Skin of body (tissue), 2 donors: ENCODE measurements around the gene C19orf38. TPM values are rescaled to one million over a fixed set of nuclear protein-coding genes. Genes with fewer than 3 reads are reported as not detected.
A peak's percentile ranks its signal among the peaks of the same experiment; 100 is the strongest.

Source experiments
- DNase-seq: peaks from one replicate; lab custom pipeline; 2025; lab: John Stamatoyannopoulos, UW
- total RNA-seq: library from RNA; depleted of rRNA; stranded (reverse); fragments of >200 nt; gene quantifications from one replicate; pipeline ENCODE4 v1.2.3, GENCODE V29; 2014

The C19orf38 gene
- total RNA-seq, result 3.6 TPM

- no peak for DNase-seq
Measured at GRCh38 chr19:10848230-10848856, at the start of gene C19orf38. TSS of gene C19orf38 (plus strand) at chr19:10848415. CDS start at chr19:10848509, 94 bp downstream.

- DNase-seq, result no peak
Measured at GRCh38 chr19:10800488-10800887, 47.7 kb upstream of the C19orf38 start.

- DNase-seq, result no peak
Measured at GRCh38 chr19:10802479-10802878, 45.7 kb upstream of the C19orf38 start.

- DNase-seq, result no peak
Measured at GRCh38 chr19:10803252-10803651, 45.0 kb upstream of the C19orf38 start.

GRCh38 chr19:10805065-10805757, 43.0 kb upstream of the C19orf38 start:
- DNase-seq, result no peak

- DNase-seq, result no peak
Measured at GRCh38 chr19:10805758-10806247, 42.4 kb upstream of the C19orf38 start.

- no peak for DNase-seq
Measured at GRCh38 chr19:10808937-10809649, 39.1 kb upstream of the C19orf38 start.

GRCh38 chr19:10809651-10810285, 38.4 kb upstream of the C19orf38 start:
- no peak for DNase-seq

GRCh38 chr19:10811391-10812111, 36.7 kb upstream of the C19orf38 start:
- no peak for DNase-seq

- DNase-seq, result no peak
Measured at GRCh38 chr19:10812196-10812595, 36.0 kb upstream of the C19orf38 start.

- peak; percentile 28 for DNase-seq
Measured at GRCh38 chr19:10812902-10813404, 35.3 kb upstream of the C19orf38 start.

- DNase-seq, result no peak
Measured at GRCh38 chr19:10815007-10815536, 33.1 kb upstream of the C19orf38 start.

GRCh38 chr19:10815969-10816644, 32.1 kb upstream of the C19orf38 start:
- no peak for DNase-seq

- no peak for DNase-seq
Measured at GRCh38 chr19:10816691-10817090, 31.5 kb upstream of the C19orf38 start.

GRCh38 chr19:10817291-10818038, 30.8 kb upstream of the C19orf38 start:
- DNase-seq, result peak; percentile 98

GRCh38 chr19:10818301-10819123, 29.7 kb upstream of the C19orf38 start:
- no peak for DNase-seq

GRCh38 chr19:10819124-10820060, 28.8 kb upstream of the C19orf38 start:
- DNase-seq, result no peak
